GM19328 (cell line): ENCODE measurements around the gene SLC44A1.

Experiments used
- ATAC-seq: cut with Tn5 transposase; IDR thresholded peaks from one replicate; pipeline ENCODE4 v1.9.1; 2021; ENCODE audit warnings: mild to moderate bottlenecking, moderate library complexity; ENCODE audit not compliant: unreplicated experiment

The SLC44A1 gene

GRCh38 chr9:105385381-105385985 is 141.0 kb downstream of the SLC44A1 start:
- ATAC-seq, result peak; percentile 97

GRCh38 chr9:105389796-105390195 is 145.3 kb downstream of the SLC44A1 start:
- no peak for ATAC-seq

GRCh38 chr9:105390871-105391270 is 146.4 kb downstream of the SLC44A1 start:
- ATAC-seq, result no peak

- ATAC-seq, result no peak
These were observed 146.8 kb downstream of the SLC44A1 start for GRCh38 chr9:105391288-105391687.

GRCh38 chr9:105392531-105392930 is 148.1 kb downstream of the SLC44A1 start:
- ATAC-seq, result no peak

GRCh38 chr9:105393576-105394344 is 149.3 kb downstream of the SLC44A1 start:
- ATAC-seq, result no peak

GRCh38 chr9:105396441-105396840 is 152.0 kb downstream of the SLC44A1 start:
- ATAC-seq, result no peak

GRCh38 chr9:105396901-105397300 is 152.4 kb downstream of the SLC44A1 start:
- ATAC-seq, result no peak

GRCh38 chr9:105399117-105399516 is 154.7 kb downstream of the SLC44A1 start:
- ATAC-seq, result no peak

GRCh38 chr9:105401651-105402050 is 157.2 kb downstream of the SLC44A1 start:
- ATAC-seq, result no peak

- no peak for ATAC-seq
These were observed 159.2 kb downstream of the SLC44A1 start for GRCh38 chr9:105403552-105404248.

GRCh38 chr9:105405514-105406131 is 161.2 kb downstream of the SLC44A1 start:
- peak; percentile 92 for ATAC-seq

GRCh38 chr9:105406369-105406768 is 161.9 kb downstream of the SLC44A1 start:
- ATAC-seq, result no peak

- no peak for ATAC-seq
These were observed 169.1 kb downstream of the SLC44A1 start for GRCh38 chr9:105413525-105413924.

GRCh38 chr9:105414947-105415661 is 170.7 kb downstream of the SLC44A1 start:
- peak; percentile 60 for ATAC-seq

- no peak for ATAC-seq
These were observed 171.2 kb downstream of the SLC44A1 start for GRCh38 chr9:105415662-105415980.

- no peak for ATAC-seq
These were observed 172.4 kb downstream of the SLC44A1 start for GRCh38 chr9:105416840-105417239.

- no peak for ATAC-seq
These were observed 174.4 kb downstream of the SLC44A1 start for GRCh38 chr9:105418588-105419500.

GRCh38 chr9:105419816-105420597 is 175.6 kb downstream of the SLC44A1 start:
- ATAC-seq, result no peak
